Fibroblast of lung (primary cell): ENCODE measurements around the gene SUPT20HL1. TPM values are rescaled to one million over a fixed set of nuclear protein-coding genes. Genes with fewer than 3 reads are reported as not detected.
"Not testable (repeated sequence)": the region's sequence is repeated elsewhere in the genome, so short reads cannot be mapped to it uniquely, and the experiment has no call there.

Experiments
- DNase-seq, 2 donors: peaks; one replicate each; pipeline versions ENCODE4 v3.0.0 to v3.0.0-alpha.2; 2010; ENCODE audit warnings: low read depth in 2 of 2
- H2AFZ ChIP-seq: 2 replicates; pipeline ENCODE4 v1.5.1; 2012; ENCODE audit warnings: low read length, control low read depth, inconsistent platforms
- H3K27ac ChIP-seq: 2 replicates; pipeline ENCODE4 v1.5.1; 2011; ENCODE audit warnings: low read length, control low read depth; ENCODE audit not compliant: insufficient read depth
- H3K27me3 ChIP-seq: 2 replicates; pipeline ENCODE4 v1.5.1; 2011; ENCODE audit warnings: mild to moderate bottlenecking, low read length; ENCODE audit not compliant: control insufficient read depth, insufficient read depth
- H3K36me3 ChIP-seq: 2 replicates; pipeline ENCODE4 v1.5.1; 2011; ENCODE audit warnings: low read length; ENCODE audit not compliant: control insufficient read depth, insufficient read depth
- H3K4me1 ChIP-seq: 2 replicates; pipeline ENCODE4 v1.5.1; 2011; ENCODE audit warnings: low read length; ENCODE audit not compliant: control insufficient read depth, insufficient read depth; ENCODE audit errors: extremely low read depth
- H3K4me2 ChIP-seq: 2 replicates; pipeline ENCODE4 v1.5.1; 2011; ENCODE audit warnings: low read length, control low read depth; ENCODE audit not compliant: insufficient read depth; ENCODE audit errors: extremely low read depth
- H3K4me3 ChIP-seq, 4 experiments: fragments of 200-600 bp in 1 of 4; sonication (generic) in 1 of 4; replicated peaks in 1 of 4; 2 replicates each; pipeline ENCODE4 v1.5.1; 2011 to 2016; ENCODE audit warnings: low read length in 4 of 4, low read depth in 3 of 4, mild to moderate bottlenecking in 3 of 4, control low read depth in 2 of 4, inconsistent platforms in 1 of 4, mixed read lengths in 1 of 4; ENCODE audit not compliant: insufficient read depth in 1 of 4; ENCODE audit errors: control extremely low read depth in 1 of 4
- H3K79me2 ChIP-seq: 2 replicates; pipeline ENCODE4 v1.5.1; 2012; ENCODE audit warnings: mild to moderate bottlenecking, low read length, inconsistent platforms; ENCODE audit not compliant: control insufficient read depth, insufficient read depth
- H3K9ac ChIP-seq: 2 replicates; pipeline ENCODE4 v1.5.1; 2011; ENCODE audit warnings: mild to moderate bottlenecking, low read length, control low read depth; ENCODE audit not compliant: insufficient read depth
- H3K9me3 ChIP-seq: 2 replicates; pipeline ENCODE4 v1.5.1; 2012; ENCODE audit warnings: low read depth, low read length; ENCODE audit not compliant: control insufficient read depth, insufficient read depth
- H4K20me1 ChIP-seq: 2 replicates; pipeline ENCODE4 v1.5.1; 2011; ENCODE audit warnings: low read length; ENCODE audit not compliant: control insufficient read depth, insufficient read depth; ENCODE audit errors: extremely low read depth
- EZH2 ChIP-seq: IDR thresholded peaks from 2 replicates; pipeline ENCODE4 v1.5.1; 2012; ENCODE audit warnings: low read length, control low read depth, mild to moderate bottlenecking; ENCODE audit errors: missing control alignments
- polyA plus RNA-seq, 2 donors: library from polyadenylated mRNA; depleted of rRNA in 1 of 2; stranded (reverse) in 1 of 2; unstranded in 1 of 2; fragments of >200 nt; gene quantifications; 2 replicates each; pipeline ENCODE4 v1.2.1, GENCODE V29; 2011 to 2012; ENCODE audit warnings: missing spikeins in 1 of 2
- total RNA-seq: library from RNA; depleted of rRNA; stranded (reverse); fragments of >200 nt; gene quantifications from 2 replicates; pipeline ENCODE4 v1.2.1, GENCODE V29; 2014
- TF ChIP-seq, protein P1 (sequence below), 2 donors: IDR thresholded peaks in 1 of 2; conservative IDR thresholded peaks in 1 of 2; 1 replicate in 1 of 2; 2 replicates in 1 of 2; pipeline ENCODE4 v1.5.1; 2011 to 2012; ENCODE audit warnings: low read length in 2 of 2, control low read depth in 1 of 2, inconsistent platforms in 1 of 2, low read depth in 1 of 2, mild to moderate bottlenecking in 1 of 2

SUPT20HL1 gene
- total and polyA plus RNA-seq, 2 donors (not counting 1 experiment from before 2014, with no cell fraction given): not detected

GRCh38 chrX:24380262-24381187 is 20.1 kb downstream of the SUPT20HL1 start:
- TF ChIP-seq, protein P1, sequence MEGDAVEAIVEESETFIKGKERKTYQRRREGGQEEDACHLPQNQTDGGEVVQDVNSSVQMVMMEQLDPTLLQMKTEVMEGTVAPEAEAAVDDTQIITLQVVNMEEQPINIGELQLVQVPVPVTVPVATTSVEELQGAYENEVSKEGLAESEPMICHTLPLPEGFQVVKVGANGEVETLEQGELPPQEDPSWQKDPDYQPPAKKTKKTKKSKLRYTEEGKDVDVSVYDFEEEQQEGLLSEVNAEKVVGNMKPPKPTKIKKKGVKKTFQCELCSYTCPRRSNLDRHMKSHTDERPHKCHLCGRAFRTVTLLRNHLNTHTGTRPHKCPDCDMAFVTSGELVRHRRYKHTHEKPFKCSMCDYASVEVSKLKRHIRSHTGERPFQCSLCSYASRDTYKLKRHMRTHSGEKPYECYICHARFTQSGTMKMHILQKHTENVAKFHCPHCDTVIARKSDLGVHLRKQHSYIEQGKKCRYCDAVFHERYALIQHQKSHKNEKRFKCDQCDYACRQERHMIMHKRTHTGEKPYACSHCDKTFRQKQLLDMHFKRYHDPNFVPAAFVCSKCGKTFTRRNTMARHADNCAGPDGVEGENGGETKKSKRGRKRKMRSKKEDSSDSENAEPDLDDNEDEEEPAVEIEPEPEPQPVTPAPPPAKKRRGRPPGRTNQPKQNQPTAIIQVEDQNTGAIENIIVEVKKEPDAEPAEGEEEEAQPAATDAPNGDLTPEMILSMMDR (conservative IDR thresholded peaks at IDR 0.05 in 1 of 2, IDR thresholded peaks at IDR 0.05 in 1 of 2; ENCODE audit: low read depth in 1 of 2, low read length in 2 of 2): no peak
- TF ChIP-seq EZH2: no peak
- Histone ChIP-seq H3K36me3 (no peaks in the 10 kb centered on the region), H4K20me1 (no peaks in the 10 kb centered on the region), H3K27ac (no peak overlapping the region), H3K4me2 (no peak overlapping the region), H3K79me2 (no peaks in the 10 kb centered on the region), H3K4me1 (no peaks in the 10 kb centered on the region), H2AFZ (no peak overlapping the region), H3K9me3 (no peaks in the 10 kb centered on the region), H3K27me3 (peaks cover 2% of the 10 kb centered on the region), H3K4me3 (no peak overlapping the region), H3K9ac (no peak overlapping the region)
- DNase-seq: no peak

DNA sequence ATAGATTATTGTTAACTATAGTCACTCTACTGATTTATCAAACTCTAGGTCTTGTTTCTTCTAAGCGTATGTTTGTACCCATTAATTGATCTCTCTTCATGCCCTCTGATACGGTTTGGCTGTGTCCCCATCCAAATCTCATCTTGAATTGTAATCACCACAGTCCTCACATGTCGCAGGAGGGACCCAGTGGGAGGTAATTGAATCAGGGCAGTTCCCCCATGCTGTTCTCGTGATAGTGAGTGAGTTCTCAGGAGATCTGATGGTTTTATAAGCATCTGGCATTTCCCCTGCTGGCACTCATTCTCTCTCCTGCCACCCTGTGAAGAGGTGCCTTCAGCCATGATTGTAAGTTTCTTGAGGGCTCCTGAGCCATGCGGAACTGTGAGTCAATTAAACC is 21.9 kb downstream of the SUPT20HL1 start:
- H3K4me3 ChIP-seq, H3K4me2 ChIP-seq, H3K4me1 ChIP-seq, H2AFZ ChIP-seq, H4K20me1 ChIP-seq, H3K9me3 ChIP-seq, H3K9ac ChIP-seq, H3K27me3 ChIP-seq, H3K79me2 ChIP-seq, H3K27ac ChIP-seq, DNase-seq, H3K36me3 ChIP-seq: not testable (repeated sequence)

DNA sequence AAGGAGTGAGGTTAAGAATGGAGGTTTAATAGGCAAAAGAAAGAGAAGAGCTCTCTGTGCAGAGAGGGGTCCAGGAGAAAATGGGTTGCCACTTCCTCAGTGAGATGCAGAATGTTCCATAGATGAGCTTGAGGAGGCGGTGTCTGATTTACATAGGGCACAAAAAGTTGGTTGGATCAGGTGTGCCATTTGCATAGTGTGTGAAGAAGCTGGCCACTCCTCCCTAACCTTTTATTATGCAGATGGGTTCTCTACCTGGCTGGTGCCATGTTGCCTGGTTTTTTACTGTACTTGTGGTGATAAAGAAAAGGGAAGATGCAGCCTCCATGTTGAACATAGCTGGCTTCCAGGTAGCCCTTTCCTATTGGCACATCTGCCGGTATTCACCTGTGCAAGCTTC is 27.3 kb downstream of the SUPT20HL1 start:
- H3K9me3 ChIP-seq: no peaks in the 10 kb centered on the region
- H3K4me2 ChIP-seq: no peak overlapping the region
- no peak overlapping the region for H2AFZ ChIP-seq
- no peaks in the 10 kb centered on the region for H3K4me1 ChIP-seq
- no peak overlapping the region for H3K4me3 ChIP-seq
- H3K27ac ChIP-seq: no peak overlapping the region
- no peak for TF ChIP-seq EZH2
- TF ChIP-seq, protein P1 (conservative IDR thresholded peaks at IDR 0.05 in 1 of 2, IDR thresholded peaks at IDR 0.05 in 1 of 2; ENCODE audit: low read depth in 1 of 2, low read length in 2 of 2): no peak
- no peak for DNase-seq
- H3K36me3 ChIP-seq: no peaks in the 10 kb centered on the region
- no peaks in the 10 kb centered on the region for H4K20me1 ChIP-seq
- no peak overlapping the region for H3K9ac ChIP-seq
- H3K79me2 ChIP-seq: no peaks in the 10 kb centered on the region
- H3K27me3 ChIP-seq: peaks cover 2% of the 10 kb centered on the region
